Measurements from ENCODE around the gene KDSR. TPM values are rescaled to one million over a fixed set of nuclear protein-coding genes. Genes with fewer than 3 reads are reported as not detected.

Gene KDSR
- total RNA-seq, 2 experiments from 2014 or later, result 72.6 to 78.6 TPM

GRCh38 chr18:63320975-63321265 is 46.1 kb downstream of the KDSR start:
- H3K4me3 Mint-ChIP-seq, result peak overlapping the region; percentile 98
- peaks cover 20% of the 10 kb centered on the region for H3K4me1 Mint-ChIP-seq
- POLR2A ChIA-PET, result no interaction called here
- peak overlapping the region; percentile 95 for H3K27ac Mint-ChIP-seq
- ATAC-seq (no peak), DNase-seq (no peak)
- peaks cover 29% of the 10 kb centered on the region for H3K36me3 Mint-ChIP-seq (ENCODE audit: low read depth)
- intact Hi-C loops (cut with DNase I, micrococcal nuclease), result loop anchor here (1.0 to 10.0 kb wide), 6 partner anchors 46 to 606 kb away; partner anchors contain the start of genes KDSR (in 1 of the 2), PHLPP1 (in 1 of the 2) and VPS4B (in 1 of the 2)
- no peaks in the 10 kb centered on the region for H3K27me3 Mint-ChIP-seq
- H3K9me3 Mint-ChIP-seq (ENCODE audit: low read depth), result no peaks in the 10 kb centered on the region
- CTCF ChIA-PET, result interaction anchor here (1.0 to 6.3 kb wide), 3 partner anchors 10 to 205 kb away, joined by 3 to 41 read pairs (median 3); no protein-coding TSS in a partner anchor

- H3K9me3 Mint-ChIP-seq (ENCODE audit: low read depth), result no peaks in the 10 kb centered on the region
- ATAC-seq, result peak; percentile 70
- peaks cover 33% of the 10 kb centered on the region for H3K36me3 Mint-ChIP-seq (ENCODE audit: low read depth)
- peak overlapping the region; percentile 95 for H3K27ac Mint-ChIP-seq
- DNase-seq, result peak; percentile 90
- CTCF ChIA-PET, result interaction anchor here (0.7 to 6.3 kb wide), 11 partner anchors 9 to 304 kb away, joined by 3 to 60 read pairs (median 18); no protein-coding TSS in a partner anchor
- H3K4me1 Mint-ChIP-seq, result peaks cover 21% of the 10 kb centered on the region
- peak overlapping the region; percentile 98 for H3K4me3 Mint-ChIP-seq
- H3K27me3 Mint-ChIP-seq, result no peaks in the 10 kb centered on the region
- intact Hi-C loops (cut with DNase I, micrococcal nuclease), result loop anchor here (1.0 to 10.0 kb wide), 6 partner anchors 47 to 606 kb away; partner anchors contain the start of genes KDSR (in 1 of the 2), PHLPP1 (in 1 of the 2) and VPS4B (in 1 of the 2)
- POLR2A ChIA-PET, result no interaction called here
These were observed 46.7 kb downstream of the KDSR start for GRCh38 chr18:63320123-63320974.

- no peaks in the 10 kb centered on the region for H3K27me3 Mint-ChIP-seq
- ATAC-seq (peak; percentile 14), DNase-seq (peak; percentile 70)
- ChIA-PET CTCF (interaction anchor here (0.7 to 3.9 kb wide), 20 partner anchors 8 to 303 kb away, joined by 3 to 60 read pairs (median 6); no protein-coding TSS in a partner anchor), POLR2A (no interaction called here)
- intact Hi-C loops (cut with DNase I, micrococcal nuclease), result loop anchor here (1.0 to 10.0 kb wide), 8 partner anchors 48 to 605 kb away; partner anchors contain the start of genes KDSR (in 1 of the 2), PHLPP1 (in 1 of the 2) and VPS4B (in 1 of the 2)
- peaks cover 29% of the 10 kb centered on the region for H3K4me1 Mint-ChIP-seq
- no peaks in the 10 kb centered on the region for H3K9me3 Mint-ChIP-seq (ENCODE audit: low read depth)
- H3K27ac Mint-ChIP-seq, result peak within 1 kb of the TSS; percentile 97
- H3K4me3 Mint-ChIP-seq, result peak within 1 kb of the TSS; percentile 98
- peaks cover 41% of the 10 kb centered on the region for H3K36me3 Mint-ChIP-seq (ENCODE audit: low read depth)
These were observed 47.5 kb downstream of the KDSR start, which contains the start of gene BCL2 for GRCh38 chr18:63319383-63320122. Gene BCL2, minus strand, starts transcription at chr18:63319769.

GRCh38 chr18:63318889-63319382 is 48.1 kb downstream of the KDSR start:
- Mint-ChIP-seq H3K9me3 (ENCODE audit: low read depth) (no peaks in the 10 kb centered on the region), H3K27ac (peak overlapping the region; percentile 97), H3K4me3 (peak overlapping the region; percentile 98), H3K4me1 (peaks cover 35% of the 10 kb centered on the region), H3K36me3 (ENCODE audit: low read depth) (peaks cover 46% of the 10 kb centered on the region), H3K27me3 (no peaks in the 10 kb centered on the region)
- DNase-seq (no peak), ATAC-seq (no peak)
- intact Hi-C loops (cut with DNase I, micrococcal nuclease), result loop anchor here (1.0 to 5.0 kb wide), 8 partner anchors 16 to 188 kb away; no protein-coding TSS in a partner anchor
- ChIA-PET POLR2A (no interaction called here), CTCF (interaction anchor here (0.7 to 3.9 kb wide), 31 partner anchors 12 to 311 kb away, joined by 3 to 60 read pairs (median 7); partner anchors contain the start of gene KDSR)

- no peaks in the 10 kb centered on the region for H3K27me3 Mint-ChIP-seq
- H3K36me3 Mint-ChIP-seq (ENCODE audit: low read depth), result peaks cover 50% of the 10 kb centered on the region
- no peaks in the 10 kb centered on the region for H3K9me3 Mint-ChIP-seq (ENCODE audit: low read depth)
- H3K4me1 Mint-ChIP-seq, result peaks cover 41% of the 10 kb centered on the region
- ATAC-seq, result peak; percentile 71
- peak overlapping the region; percentile 98 for H3K4me3 Mint-ChIP-seq
- intact Hi-C loops (cut with DNase I, micrococcal nuclease), result loop anchor here (1.0 to 5.0 kb wide), 8 partner anchors 15 to 187 kb away; no protein-coding TSS in a partner anchor
- peak overlapping the region; percentile 97 for H3K27ac Mint-ChIP-seq
- DNase-seq, result peak; percentile 94
- ChIA-PET POLR2A (interaction anchor here (0.5 to 1.4 kb wide), 11 partner anchors 16 to 186 kb away, joined by 3 to 6 read pairs (median 3); no protein-coding TSS in a partner anchor), CTCF (interaction anchor here (0.5 to 3.9 kb wide), 64 partner anchors 12 to 603 kb away, joined by 3 to 60 read pairs (median 4); partner anchors contain the start of genes KDSR, PHLPP1 and VPS4B)
These were observed 48.8 kb downstream of the KDSR start for GRCh38 chr18:63317982-63318888.

- Mint-ChIP-seq H3K4me3 (peak overlapping the region; percentile 98), H3K27me3 (no peaks in the 10 kb centered on the region)
These were observed 49.5 kb downstream of the KDSR start for GRCh38 chr18:63317556-63317946.

GRCh38 chr18:63316612-63317555 is 50.1 kb downstream of the KDSR start:
- no peaks in the 10 kb centered on the region for H3K9me3 Mint-ChIP-seq (ENCODE audit: low read depth)
- no peak for ATAC-seq
- ChIA-PET CTCF (interaction anchor here (0.6 to 3.9 kb wide), 42 partner anchors 10 to 602 kb away, joined by 3 to 60 read pairs (median 6); partner anchors contain the start of genes PHLPP1 and VPS4B), POLR2A (interaction anchor here (0.5 to 1.4 kb wide), 2 partner anchors 147 to 156 kb away, joined by 3 to 5 read pairs; no protein-coding TSS in a partner anchor)
- intact Hi-C loops (cut with DNase I, micrococcal nuclease), result loop anchor here in 1 of 2 experiments (5.0 kb wide), 1 partner anchor 120 kb away; no protein-coding TSS in a partner anchor
- DNase-seq, result no peak
- peaks cover 59% of the 10 kb centered on the region for H3K36me3 Mint-ChIP-seq (ENCODE audit: low read depth)
- H3K4me3 Mint-ChIP-seq, result peak overlapping the region; percentile 98
- H3K27me3 Mint-ChIP-seq, result no peaks in the 10 kb centered on the region
- H3K27ac Mint-ChIP-seq, result peak overlapping the region; percentile 92
- peaks cover 42% of the 10 kb centered on the region for H3K4me1 Mint-ChIP-seq

More at GRCh38 chr18:63317556-63317946, 49.5 kb downstream of the KDSR start:
- ChIA-PET CTCF (interaction anchor here (0.6 to 3.9 kb wide), 56 partner anchors 11 to 603 kb away, joined by 3 to 60 read pairs (median 5); partner anchors contain the start of genes PHLPP1 and VPS4B), POLR2A (interaction anchor here (0.5 to 1.4 kb wide), 8 partner anchors 15 to 185 kb away, joined by 3 to 6 read pairs (median 4); no protein-coding TSS in a partner anchor)
- peak overlapping the region; percentile 92 for H3K27ac Mint-ChIP-seq
- ATAC-seq (no peak), DNase-seq (no peak)
- peaks cover 41% of the 10 kb centered on the region for H3K4me1 Mint-ChIP-seq
- peaks cover 53% of the 10 kb centered on the region for H3K36me3 Mint-ChIP-seq (ENCODE audit: low read depth)
- no peaks in the 10 kb centered on the region for H3K9me3 Mint-ChIP-seq (ENCODE audit: low read depth)
- intact Hi-C loops (cut with DNase I, micrococcal nuclease), result loop anchor here in 1 of 2 experiments (5.0 kb wide), 1 partner anchor 120 kb away; no protein-coding TSS in a partner anchor

GRCh38 chr18:63315876-63316275 is 51.1 kb downstream of the KDSR start:
- Mint-ChIP-seq H3K27ac (peak overlapping the region; percentile 81), H3K4me1 (peaks cover 46% of the 10 kb centered on the region), H3K4me3 (peak overlapping the region; percentile 98), H3K27me3 (no peaks in the 10 kb centered on the region), H3K36me3 (ENCODE audit: low read depth) (peaks cover 66% of the 10 kb centered on the region), H3K9me3 (ENCODE audit: low read depth) (no peaks in the 10 kb centered on the region)
- CTCF ChIA-PET, result interaction anchor here (0.7 to 2.4 kb wide), 5 partner anchors 14 to 196 kb away, joined by 3 to 9 read pairs (median 4); no protein-coding TSS in a partner anchor
- intact Hi-C loops (cut with DNase I, micrococcal nuclease), result loop anchor here in 1 of 2 experiments (5.0 kb wide), 1 partner anchor 119 kb away; no protein-coding TSS in a partner anchor
- POLR2A ChIA-PET, result no interaction called here
- no peak for DNase-seq
- no peak for ATAC-seq
